ENCODE data around the gene CIRBP.

Gene CIRBP

GRCh38 chr19:1229056-1229923, 39.8 kb upstream of the CIRBP start:
- Histone ChIP-seq H3K36me3 (peaks cover 22 to 45% (median 37%) of the 10 kb centered on the region in 3 donors), H3K4me1 (peaks cover 0 to 11% (median 4%) of the 10 kb centered on the region in 4 donors), H3K27ac (no peak overlapping the region), H3K27me3 (no peaks in the 10 kb centered on the region), H3K9me3 (no peaks in the 10 kb centered on the region), H3K4me3 (no peak overlapping the region)
- intact Hi-C loops (cut with DNase I; ENCODE audit: low total_unique reads): no loop called here
- DNase-seq: no peak
- no peak for TF ChIP-seq CTCF (IDR thresholded peaks at IDR 0.05)

GRCh38 chr19:1229924-1230782, 39.0 kb upstream of the CIRBP start:
- Histone ChIP-seq H3K27me3 (no peaks in the 10 kb centered on the region), H3K27ac (no peak overlapping the region), H3K36me3 (peaks cover 22 to 37% (median 29%) of the 10 kb centered on the region in 3 donors), H3K9me3 (no peaks in the 10 kb centered on the region), H3K4me3 (no peak overlapping the region), H3K4me1 (peaks cover 0 to 11% (median 4%) of the 10 kb centered on the region in 4 donors)
- DNase-seq: no peak
- intact Hi-C loops (cut with DNase I; ENCODE audit: low total_unique reads): no loop called here
- TF ChIP-seq CTCF (IDR thresholded peaks at IDR 0.05): no peak

GRCh38 chr19:1230783-1231489, 38.2 kb upstream of the CIRBP start:
- DNase-seq: no peak
- H3K9me3 ChIP-seq: no peaks in the 10 kb centered on the region
- no peaks in the 10 kb centered on the region for H3K27me3 ChIP-seq
- H3K4me3 ChIP-seq: no peak overlapping the region
- intact Hi-C loops (cut with DNase I; ENCODE audit: low total_unique reads): no loop called here
- TF ChIP-seq CTCF (IDR thresholded peaks at IDR 0.05): no peak
- H3K36me3 ChIP-seq: peaks cover 18 to 29% (median 23%) of the 10 kb centered on the region in 3 donors
- H3K27ac ChIP-seq: no peak overlapping the region
- peaks cover 0 to 11% (median 4%) of the 10 kb centered on the region in 4 donors for H3K4me1 ChIP-seq

DNA sequence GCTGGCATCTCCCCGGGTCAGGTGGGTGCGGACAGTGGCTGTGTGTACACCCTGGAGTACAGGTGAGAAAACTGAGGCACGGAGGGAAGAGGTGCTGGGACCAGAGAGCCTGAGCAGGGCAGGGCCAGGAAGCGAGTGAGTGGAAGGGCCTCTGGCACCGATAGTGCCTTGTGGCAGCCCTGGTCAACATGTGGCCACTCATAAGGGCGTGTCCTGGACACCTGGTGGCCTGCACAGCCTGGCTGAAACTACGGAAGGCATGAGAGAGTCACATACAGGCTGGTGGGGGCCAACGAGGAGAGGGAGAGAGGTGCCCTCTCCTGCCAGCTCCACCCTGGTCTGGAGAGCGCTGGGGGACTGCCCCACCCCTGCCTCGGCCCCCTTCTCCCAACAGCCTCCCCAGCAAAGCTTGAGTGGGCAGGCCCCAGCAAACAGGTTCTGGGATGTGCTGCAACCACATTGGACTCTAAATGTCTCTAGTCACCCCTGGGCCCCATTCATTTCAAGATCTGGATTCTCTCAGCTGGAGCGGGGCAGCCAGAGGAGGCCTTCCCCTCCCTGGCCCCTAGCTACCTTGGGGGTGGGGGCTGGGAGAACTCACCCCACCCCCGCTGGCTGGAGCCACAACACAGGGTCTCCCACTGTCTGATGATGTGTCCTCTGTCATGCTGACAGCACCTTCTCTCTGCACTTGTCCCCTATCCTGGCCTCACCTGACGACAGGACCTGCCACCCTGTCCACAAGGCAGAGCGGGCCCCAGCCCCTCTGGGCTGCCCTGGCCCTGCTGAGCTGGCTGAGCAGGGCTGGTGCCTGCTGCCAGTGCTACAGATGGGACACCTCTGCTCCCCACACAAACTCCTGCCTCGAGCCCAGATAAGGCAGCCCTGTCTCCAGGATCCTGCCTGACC, 37.1 kb upstream of the CIRBP start:
- H3K27ac ChIP-seq: peak overlapping the region in 1 of 2 donors; percentile 43
- intact Hi-C loops (cut with DNase I; ENCODE audit: low total_unique reads): no loop called here

More for the DNA sequence above, 37.1 kb upstream of the CIRBP start:
- Histone ChIP-seq H3K9me3 (no peaks in the 10 kb centered on the region), H3K36me3 (peaks cover 10 to 18% (median 14%) of the 10 kb centered on the region in 3 donors), H3K4me1 (peaks cover 0 to 19% (median 11%) of the 10 kb centered on the region in 4 donors), H3K4me3 (no peak overlapping the region), H3K27me3 (peaks cover 0 to 6% of the 10 kb centered on the region in 2 donors)
- TF ChIP-seq CTCF (IDR thresholded peaks at IDR 0.05): no peak
- no peak for DNase-seq
